ENCODE measurements around the gene TSHR.

The TSHR gene

DNA sequence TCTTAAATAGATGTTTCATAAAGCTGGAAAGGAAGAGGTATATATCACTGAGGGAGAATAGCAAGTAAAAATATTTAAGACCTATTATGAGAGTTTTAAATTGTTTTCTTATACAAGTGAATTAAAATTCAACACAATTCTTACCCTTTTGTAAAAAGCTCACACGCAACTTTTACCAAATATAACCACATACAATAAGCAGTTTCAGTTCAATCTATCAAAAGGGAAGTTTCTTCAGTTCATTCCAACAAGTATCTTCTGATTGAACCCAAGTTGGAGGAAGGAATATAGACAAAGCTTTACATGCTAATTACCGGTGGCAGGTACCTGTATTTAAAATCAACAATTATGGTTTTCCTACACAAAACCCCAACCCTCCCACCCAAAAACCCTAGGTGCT is 224.2 kb downstream of the TSHR start:
- DNase-seq (ENCODE audit: low read depth) = no peak
- no peak overlapping the region for H3K4me3 ChIP-seq (ENCODE audit: low read length)
- TF ChIP-seq, protein P1, sequence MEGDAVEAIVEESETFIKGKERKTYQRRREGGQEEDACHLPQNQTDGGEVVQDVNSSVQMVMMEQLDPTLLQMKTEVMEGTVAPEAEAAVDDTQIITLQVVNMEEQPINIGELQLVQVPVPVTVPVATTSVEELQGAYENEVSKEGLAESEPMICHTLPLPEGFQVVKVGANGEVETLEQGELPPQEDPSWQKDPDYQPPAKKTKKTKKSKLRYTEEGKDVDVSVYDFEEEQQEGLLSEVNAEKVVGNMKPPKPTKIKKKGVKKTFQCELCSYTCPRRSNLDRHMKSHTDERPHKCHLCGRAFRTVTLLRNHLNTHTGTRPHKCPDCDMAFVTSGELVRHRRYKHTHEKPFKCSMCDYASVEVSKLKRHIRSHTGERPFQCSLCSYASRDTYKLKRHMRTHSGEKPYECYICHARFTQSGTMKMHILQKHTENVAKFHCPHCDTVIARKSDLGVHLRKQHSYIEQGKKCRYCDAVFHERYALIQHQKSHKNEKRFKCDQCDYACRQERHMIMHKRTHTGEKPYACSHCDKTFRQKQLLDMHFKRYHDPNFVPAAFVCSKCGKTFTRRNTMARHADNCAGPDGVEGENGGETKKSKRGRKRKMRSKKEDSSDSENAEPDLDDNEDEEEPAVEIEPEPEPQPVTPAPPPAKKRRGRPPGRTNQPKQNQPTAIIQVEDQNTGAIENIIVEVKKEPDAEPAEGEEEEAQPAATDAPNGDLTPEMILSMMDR (conservative IDR thresholded peaks at IDR 0.05; ENCODE audit: low read length) = no peak

- TF ChIP-seq, protein P1 (conservative IDR thresholded peaks at IDR 0.05; ENCODE audit: low read length) = no peak
- no peak for DNase-seq (ENCODE audit: low read depth)
- H3K4me3 ChIP-seq (ENCODE audit: low read length) = no peak overlapping the region
Observed at GRCh38 chr14:81187832-81188522, 232.6 kb downstream of the TSHR start.

- H3K4me3 ChIP-seq (ENCODE audit: low read length) = no peak overlapping the region
- DNase-seq (ENCODE audit: low read depth) = no peak
- TF ChIP-seq, protein P1 (conservative IDR thresholded peaks at IDR 0.05; ENCODE audit: low read length) = no peak
Observed at GRCh38 chr14:81192594-81192993, 237.2 kb downstream of the TSHR start.

DNA sequence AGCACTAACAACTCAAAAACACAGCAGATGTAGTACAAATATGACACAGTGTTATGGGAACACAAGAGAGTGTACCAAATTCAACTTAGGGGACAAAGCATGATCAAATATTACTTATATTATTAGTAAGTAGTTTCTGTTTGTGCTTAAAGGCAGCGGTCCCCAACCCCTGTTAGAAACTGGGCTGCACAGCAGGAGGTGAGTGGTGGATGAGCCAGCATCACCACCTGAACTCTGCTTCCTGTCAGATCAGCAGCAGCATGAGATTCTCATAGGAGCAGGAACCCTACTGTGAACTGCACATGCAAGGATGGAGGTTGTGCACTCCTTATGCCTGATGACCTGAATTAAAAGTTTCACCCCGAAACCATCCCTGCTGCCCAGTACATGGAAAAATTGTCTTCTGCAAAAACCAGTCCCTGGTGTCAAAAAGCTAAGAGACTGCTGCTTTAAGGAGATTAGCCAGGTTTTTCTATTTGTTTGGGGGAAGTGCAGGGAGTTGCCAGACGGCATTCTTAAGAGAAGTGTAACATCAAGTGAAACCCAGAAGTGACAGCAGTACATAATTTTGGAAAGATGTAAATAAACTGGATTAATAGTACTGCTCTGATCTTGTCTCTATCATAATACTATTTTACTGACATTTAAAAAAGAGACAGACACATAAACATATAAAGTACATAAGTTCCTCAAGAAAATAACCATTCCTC is 238.7 kb downstream of the TSHR start:
- DNase-seq (ENCODE audit: low read depth) = no peak
- TF ChIP-seq, protein P1 (conservative IDR thresholded peaks at IDR 0.05; ENCODE audit: low read length) = no peak
- no peak overlapping the region for H3K4me3 ChIP-seq (ENCODE audit: low read length)

All from AG10803 (cell line).